ENCODE data around the gene ZNF497.
"Not testable (repeated sequence)": the region's sequence is repeated elsewhere in the genome, so short reads cannot be mapped to it uniquely, and the experiment has no call there.

ZNF497 gene

DNA sequence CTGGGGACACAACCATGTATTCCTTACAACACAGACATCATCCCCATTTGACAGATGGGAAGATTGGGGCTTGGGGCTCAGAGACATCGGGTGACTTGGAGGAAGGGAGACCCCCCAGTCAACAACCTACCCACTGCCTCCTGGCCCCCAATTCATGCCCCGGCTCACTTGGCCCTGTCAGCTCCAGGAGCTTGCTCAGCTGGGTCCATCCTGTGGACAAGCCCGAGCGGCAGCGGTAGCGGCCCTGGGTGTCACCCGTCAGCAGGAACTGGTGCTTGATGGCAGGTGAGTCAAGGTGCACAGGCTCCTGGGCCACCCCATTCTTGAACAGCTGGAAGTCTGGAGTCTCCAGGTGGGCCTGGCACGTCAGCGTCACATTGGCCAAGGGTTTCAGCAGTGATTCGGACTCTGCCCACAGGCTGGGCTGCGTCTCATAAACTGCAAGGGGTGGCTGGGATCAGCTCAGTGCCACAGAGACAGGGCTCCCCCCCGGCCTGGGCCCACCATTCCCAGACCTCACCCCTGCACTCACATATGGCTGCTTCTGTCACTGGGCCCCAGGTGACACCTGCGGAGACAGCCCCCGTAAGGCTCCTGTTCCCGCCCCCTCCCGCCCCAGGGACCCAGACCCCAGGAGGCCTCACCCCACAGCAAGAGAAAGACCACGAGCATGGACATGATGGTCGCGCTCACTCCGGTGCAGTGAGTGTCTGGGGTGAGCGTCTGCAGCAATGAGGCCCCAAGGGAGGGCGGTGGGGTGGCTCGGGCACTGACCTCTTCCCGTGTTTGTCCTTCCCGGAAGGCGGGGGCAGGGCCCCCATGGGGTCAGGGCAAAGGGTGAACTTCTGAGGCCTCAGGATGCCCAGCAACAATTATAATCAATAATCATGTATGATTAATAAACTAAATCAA lies 9.5 kb downstream of the ZNF497 start, which contains the start of gene A1BG:
A1BG (minus strand) TSS at position 733 of the 912 bp plus-strand sequence; CDS start at position 678, 55 bp downstream.
- no peak for DNase-seq (ENCODE audit: low read depth)
- TF ChIP-seq, protein P1, sequence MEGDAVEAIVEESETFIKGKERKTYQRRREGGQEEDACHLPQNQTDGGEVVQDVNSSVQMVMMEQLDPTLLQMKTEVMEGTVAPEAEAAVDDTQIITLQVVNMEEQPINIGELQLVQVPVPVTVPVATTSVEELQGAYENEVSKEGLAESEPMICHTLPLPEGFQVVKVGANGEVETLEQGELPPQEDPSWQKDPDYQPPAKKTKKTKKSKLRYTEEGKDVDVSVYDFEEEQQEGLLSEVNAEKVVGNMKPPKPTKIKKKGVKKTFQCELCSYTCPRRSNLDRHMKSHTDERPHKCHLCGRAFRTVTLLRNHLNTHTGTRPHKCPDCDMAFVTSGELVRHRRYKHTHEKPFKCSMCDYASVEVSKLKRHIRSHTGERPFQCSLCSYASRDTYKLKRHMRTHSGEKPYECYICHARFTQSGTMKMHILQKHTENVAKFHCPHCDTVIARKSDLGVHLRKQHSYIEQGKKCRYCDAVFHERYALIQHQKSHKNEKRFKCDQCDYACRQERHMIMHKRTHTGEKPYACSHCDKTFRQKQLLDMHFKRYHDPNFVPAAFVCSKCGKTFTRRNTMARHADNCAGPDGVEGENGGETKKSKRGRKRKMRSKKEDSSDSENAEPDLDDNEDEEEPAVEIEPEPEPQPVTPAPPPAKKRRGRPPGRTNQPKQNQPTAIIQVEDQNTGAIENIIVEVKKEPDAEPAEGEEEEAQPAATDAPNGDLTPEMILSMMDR (conservative IDR thresholded peaks at IDR 0.05; ENCODE audit: low read length): no peak
- H3K4me3 ChIP-seq (ENCODE audit: low read length): no peak within 1 kb of the TSS

- TF ChIP-seq, protein P1 (conservative IDR thresholded peaks at IDR 0.05; ENCODE audit: low read length): no peak
- DNase-seq (ENCODE audit: low read depth): no peak
- no peak overlapping the region for H3K4me3 ChIP-seq (ENCODE audit: low read length)
Observed at GRCh38 chr19:58351990-58352755, 10.4 kb downstream of the ZNF497 start.

GRCh38 chr19:58351558-58351878 lies 11.0 kb downstream of the ZNF497 start:
- no peak overlapping the region for H3K4me3 ChIP-seq (ENCODE audit: low read length)
- TF ChIP-seq, protein P1 (conservative IDR thresholded peaks at IDR 0.05; ENCODE audit: low read length): no peak

DNA sequence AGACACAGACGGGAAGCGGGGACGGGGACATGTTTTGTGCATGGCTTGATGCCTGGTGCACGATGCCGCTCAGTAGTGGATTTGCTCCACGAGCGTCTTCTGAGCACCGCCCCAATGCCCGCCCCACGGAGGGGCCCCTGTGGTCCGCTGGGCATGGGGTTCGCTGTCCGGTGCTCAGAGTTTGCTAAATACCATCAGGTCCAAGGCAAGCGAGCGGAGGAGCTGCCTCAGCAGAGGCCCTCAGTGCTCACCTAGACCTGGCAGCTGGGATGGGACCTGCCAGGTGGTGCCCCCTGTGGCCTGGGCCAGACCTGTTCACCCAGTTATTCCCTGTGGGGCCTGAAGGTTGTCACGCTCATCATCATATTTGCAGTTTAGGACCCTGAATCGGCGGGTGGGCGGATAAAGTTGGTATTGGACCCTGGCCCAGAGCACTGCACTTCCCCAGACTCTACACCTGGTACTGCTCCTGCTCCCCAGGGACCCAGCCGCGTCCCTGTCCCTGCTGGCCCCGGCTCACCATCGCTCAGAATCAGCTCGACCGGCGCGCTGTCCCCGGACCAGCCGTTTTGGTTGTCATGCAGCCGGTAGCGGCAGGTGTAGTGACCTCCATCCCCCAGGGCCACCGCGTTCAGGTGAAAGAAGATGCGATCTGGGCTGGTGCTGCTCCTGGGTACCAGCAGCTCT lies 11.5 kb downstream of the ZNF497 start:
- H3K4me3 ChIP-seq (ENCODE audit: low read length): no peak overlapping the region
- TF ChIP-seq, protein P1 (conservative IDR thresholded peaks at IDR 0.05; ENCODE audit: low read length): no peak
- DNase-seq (ENCODE audit: low read depth): no peak

More at GRCh38 chr19:58351558-58351878, 11.0 kb downstream of the ZNF497 start:
- no peak for DNase-seq (ENCODE audit: low read depth)

DNA sequence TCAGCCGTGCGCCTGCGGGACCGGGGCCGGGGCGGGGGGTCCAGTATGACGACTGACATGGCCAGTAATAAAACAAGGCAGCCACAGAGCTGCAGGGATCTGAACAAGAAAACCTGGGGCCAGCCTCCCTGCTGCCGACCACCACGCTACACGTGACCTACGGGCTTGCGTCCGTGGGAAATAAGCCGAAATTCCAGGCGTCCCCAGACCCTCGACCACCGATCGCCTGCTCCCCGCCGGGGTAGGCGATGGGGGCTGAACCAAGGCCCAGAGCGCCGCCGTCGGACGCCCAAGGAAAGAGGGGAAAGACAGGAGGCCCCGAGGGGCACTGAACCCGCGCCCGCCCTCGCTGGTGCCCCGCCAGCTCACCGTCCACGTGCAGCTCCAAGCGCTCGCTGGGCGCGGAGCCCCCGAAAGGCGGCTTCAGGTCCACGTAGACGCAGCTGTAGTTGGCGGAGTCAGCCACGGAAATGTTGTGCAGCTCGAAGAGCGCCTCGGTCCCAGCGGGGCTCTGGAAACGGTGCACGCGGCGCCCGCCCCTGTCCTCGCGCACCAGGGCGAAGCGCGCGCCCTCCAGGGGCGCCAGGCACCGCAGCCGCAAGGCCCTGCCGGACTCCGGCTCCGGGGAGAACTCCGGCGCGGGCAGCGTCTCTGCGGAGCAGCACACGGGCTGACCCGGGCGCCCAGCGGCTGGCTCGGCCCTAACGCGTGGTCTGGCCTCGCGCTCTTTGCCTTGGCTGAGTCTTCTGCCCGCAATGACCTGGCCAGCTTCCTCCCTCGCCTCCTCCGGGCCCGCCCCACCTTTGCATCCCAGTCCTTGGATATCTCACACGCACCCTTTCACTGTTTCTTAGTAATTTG lies 12.3 kb downstream of the ZNF497 start:
- no peak overlapping the region for H3K4me3 ChIP-seq (ENCODE audit: low read length)
- no peak for DNase-seq (ENCODE audit: low read depth)
- TF ChIP-seq, protein P1 (conservative IDR thresholded peaks at IDR 0.05; ENCODE audit: low read length): no peak

- TF ChIP-seq, protein P1 (conservative IDR thresholded peaks at IDR 0.05; ENCODE audit: low read length): no peak
- H3K4me3 ChIP-seq (ENCODE audit: low read length): no peak overlapping the region
- no peak for DNase-seq (ENCODE audit: low read depth)
Observed at GRCh38 chr19:58349590-58349989, 13.0 kb downstream of the ZNF497 start.

DNA sequence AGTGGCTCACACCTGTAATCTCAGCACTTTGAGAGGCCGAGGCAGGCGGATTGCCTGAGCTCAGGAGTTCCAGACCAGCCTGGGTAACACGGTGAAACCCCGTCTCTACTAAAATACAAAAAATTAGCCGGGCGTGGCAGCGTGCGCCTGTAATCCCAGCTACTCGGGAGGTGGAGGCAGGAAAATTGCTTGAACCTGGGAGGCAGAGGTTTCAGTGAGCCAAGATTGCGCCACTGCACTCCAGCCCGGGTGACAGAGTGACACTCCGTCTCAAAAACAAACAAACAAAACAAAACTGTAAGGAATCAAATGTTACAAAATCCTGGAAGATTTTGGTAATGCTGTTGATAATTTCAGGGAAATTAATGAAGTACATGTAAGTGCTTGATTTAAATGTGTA lies 14.5 kb downstream of the ZNF497 start:
- peak overlapping the region; percentile 91 for H3K4me3 ChIP-seq (ENCODE audit: low read length)
- not testable (repeated sequence) for DNase-seq (ENCODE audit: low read depth)

All from AG10803 (cell line).